ENCODE results near the gene TTC7B.

The TTC7B gene

GRCh38 chr14:90483571-90483974 lies 332.7 kb downstream of the TTC7B start:
- Histone ChIP-seq H3K9me2 (ENCODE audit: low read depth, low read length) (no peaks in the 10 kb centered on the region), H2AFZ (ENCODE audit: low read length) (no peak overlapping the region), H3F3A (ENCODE audit: insufficient read depth, low read length) (no peaks in the 10 kb centered on the region), H3K36me3 (ENCODE audit: insufficient read depth, low read length) (no peaks in the 10 kb centered on the region), H3K9me3 (ENCODE audit: low read length) (no peaks in the 10 kb centered on the region), H3K9ac (ENCODE audit: low read length) (no peak overlapping the region), H3K27me3 (ENCODE audit: insufficient read depth, low read length) (no peaks in the 10 kb centered on the region; the same call in 1 of the 2 replicates), H3K4me2 (ENCODE audit: low read length) (no peak overlapping the region), H3K27ac (ENCODE audit: low read depth, low read length, poor library complexity, severe bottlenecking) (no peak overlapping the region), H3K4me3 (ENCODE audit: low read depth, low read length, poor library complexity, severe bottlenecking) (no peak overlapping the region), H4K20me1 (ENCODE audit: insufficient read depth, low read length) (no peaks in the 10 kb centered on the region), H3K79me2 (ENCODE audit: insufficient read depth, low read length) (no peaks in the 10 kb centered on the region), H3K4me1 (ENCODE audit: insufficient read depth, low read length, severe bottlenecking) (no peaks in the 10 kb centered on the region)
- TF ChIP-seq CTCF (IDR thresholded peaks at IDR 0.05; ENCODE audit: low read length) (no peak), EZH2 (IDR thresholded peaks at IDR 0.05; ENCODE audit: borderline replicate concordance, low read length) (no peak)

- Histone ChIP-seq H3K4me3 (ENCODE audit: low read depth, low read length, poor library complexity, severe bottlenecking) (no peak overlapping the region), H3K4me2 (ENCODE audit: low read length) (no peak overlapping the region), H4K20me1 (ENCODE audit: insufficient read depth, low read length) (no peaks in the 10 kb centered on the region), H3K27ac (ENCODE audit: low read depth, low read length, poor library complexity, severe bottlenecking) (no peak overlapping the region), H3K4me1 (ENCODE audit: insufficient read depth, low read length, severe bottlenecking) (no peaks in the 10 kb centered on the region), H3K27me3 (ENCODE audit: insufficient read depth, low read length) (no peaks in the 10 kb centered on the region; the same call in 1 of the 2 replicates), H2AFZ (ENCODE audit: low read length) (no peak overlapping the region), H3K9me2 (ENCODE audit: low read depth, low read length) (no peaks in the 10 kb centered on the region), H3K9ac (ENCODE audit: low read length) (no peak overlapping the region), H3K9me3 (ENCODE audit: low read length) (no peaks in the 10 kb centered on the region), H3K36me3 (ENCODE audit: insufficient read depth, low read length) (no peaks in the 10 kb centered on the region), H3F3A (ENCODE audit: insufficient read depth, low read length) (no peaks in the 10 kb centered on the region), H3K79me2 (ENCODE audit: insufficient read depth, low read length) (no peaks in the 10 kb centered on the region)
- TF ChIP-seq EZH2 (IDR thresholded peaks at IDR 0.05; ENCODE audit: borderline replicate concordance, low read length) (no peak), CTCF (IDR thresholded peaks at IDR 0.05; ENCODE audit: low read length) (no peak)
These were observed 333.1 kb downstream of the TTC7B start for GRCh38 chr14:90483117-90483516.

- Histone ChIP-seq H3K9me2 (ENCODE audit: low read depth, low read length) (no peaks in the 10 kb centered on the region), H3K27ac (ENCODE audit: low read depth, low read length, poor library complexity, severe bottlenecking) (no peak overlapping the region), H3K27me3 (ENCODE audit: insufficient read depth, low read length) (no peaks in the 10 kb centered on the region), H4K20me1 (ENCODE audit: insufficient read depth, low read length) (no peaks in the 10 kb centered on the region), H3K9me3 (ENCODE audit: low read length) (peaks cover 12% of the 10 kb centered on the region; the same call in 1 of the 2 replicates), H2AFZ (ENCODE audit: low read length) (no peak overlapping the region), H3K9ac (ENCODE audit: low read length) (no peak overlapping the region), H3F3A (ENCODE audit: insufficient read depth, low read length) (no peaks in the 10 kb centered on the region), H3K79me2 (ENCODE audit: insufficient read depth, low read length) (no peaks in the 10 kb centered on the region), H3K4me2 (ENCODE audit: low read length) (no peak overlapping the region), H3K4me3 (ENCODE audit: low read depth, low read length, poor library complexity, severe bottlenecking) (no peak overlapping the region), H3K4me1 (ENCODE audit: insufficient read depth, low read length, severe bottlenecking) (no peaks in the 10 kb centered on the region), H3K36me3 (ENCODE audit: insufficient read depth, low read length) (no peaks in the 10 kb centered on the region)
- TF ChIP-seq CTCF (IDR thresholded peaks at IDR 0.05; ENCODE audit: low read length), result no peak
- TF ChIP-seq EZH2 (IDR thresholded peaks at IDR 0.05; ENCODE audit: borderline replicate concordance, low read length), result no peak
These were observed 340.9 kb downstream of the TTC7B start for GRCh38 chr14:90475298-90475697.
